Fibroblast of lung (primary cell): ENCODE data around the gene ZNF528. TPM values are rescaled to one million over a fixed set of nuclear protein-coding genes. Genes with fewer than 3 reads are reported as not detected.

Source experiments
- DNase-seq, 2 donors: peaks; one replicate each; pipeline versions ENCODE4 v3.0.0 to v3.0.0-alpha.2; 2010; ENCODE audit warnings: low read depth in 2 of 2
- H2AFZ ChIP-seq: 2 replicates; pipeline ENCODE4 v1.5.1; 2012; ENCODE audit warnings: low read length, control low read depth, inconsistent platforms
- H3K27ac ChIP-seq: 2 replicates; pipeline ENCODE4 v1.5.1; 2011; ENCODE audit warnings: low read length, control low read depth; ENCODE audit not compliant: insufficient read depth
- H3K27me3 ChIP-seq: 2 replicates; pipeline ENCODE4 v1.5.1; 2011; ENCODE audit warnings: mild to moderate bottlenecking, low read length; ENCODE audit not compliant: control insufficient read depth, insufficient read depth
- H3K36me3 ChIP-seq: 2 replicates; pipeline ENCODE4 v1.5.1; 2011; ENCODE audit warnings: low read length; ENCODE audit not compliant: control insufficient read depth, insufficient read depth
- H3K4me1 ChIP-seq: 2 replicates; pipeline ENCODE4 v1.5.1; 2011; ENCODE audit warnings: low read length; ENCODE audit not compliant: control insufficient read depth, insufficient read depth; ENCODE audit errors: extremely low read depth
- H3K4me2 ChIP-seq: 2 replicates; pipeline ENCODE4 v1.5.1; 2011; ENCODE audit warnings: low read length, control low read depth; ENCODE audit not compliant: insufficient read depth; ENCODE audit errors: extremely low read depth
- H3K4me3 ChIP-seq, 4 experiments: fragments of 200-600 bp in 1 of 4; sonication (generic) in 1 of 4; replicated peaks in 1 of 4; 2 replicates each; pipeline ENCODE4 v1.5.1; 2011 to 2016; ENCODE audit warnings: low read length in 4 of 4, low read depth in 3 of 4, mild to moderate bottlenecking in 3 of 4, control low read depth in 2 of 4, inconsistent platforms in 1 of 4, mixed read lengths in 1 of 4; ENCODE audit not compliant: insufficient read depth in 1 of 4; ENCODE audit errors: control extremely low read depth in 1 of 4
- H3K79me2 ChIP-seq: 2 replicates; pipeline ENCODE4 v1.5.1; 2012; ENCODE audit warnings: mild to moderate bottlenecking, low read length, inconsistent platforms; ENCODE audit not compliant: control insufficient read depth, insufficient read depth
- H3K9ac ChIP-seq: 2 replicates; pipeline ENCODE4 v1.5.1; 2011; ENCODE audit warnings: mild to moderate bottlenecking, low read length, control low read depth; ENCODE audit not compliant: insufficient read depth
- H3K9me3 ChIP-seq: 2 replicates; pipeline ENCODE4 v1.5.1; 2012; ENCODE audit warnings: low read depth, low read length; ENCODE audit not compliant: control insufficient read depth, insufficient read depth
- H4K20me1 ChIP-seq: 2 replicates; pipeline ENCODE4 v1.5.1; 2011; ENCODE audit warnings: low read length; ENCODE audit not compliant: control insufficient read depth, insufficient read depth; ENCODE audit errors: extremely low read depth
- EZH2 ChIP-seq: IDR thresholded peaks from 2 replicates; pipeline ENCODE4 v1.5.1; 2012; ENCODE audit warnings: low read length, control low read depth, mild to moderate bottlenecking; ENCODE audit errors: missing control alignments
- polyA plus RNA-seq, 2 donors: library from polyadenylated mRNA; depleted of rRNA in 1 of 2; stranded (reverse) in 1 of 2; unstranded in 1 of 2; fragments of >200 nt; gene quantifications; 2 replicates each; pipeline ENCODE4 v1.2.1, GENCODE V29; 2011 to 2012; ENCODE audit warnings: missing spikeins in 1 of 2
- total RNA-seq: library from RNA; depleted of rRNA; stranded (reverse); fragments of >200 nt; gene quantifications from 2 replicates; pipeline ENCODE4 v1.2.1, GENCODE V29; 2014
- TF ChIP-seq, protein P1 (sequence below), 2 donors: IDR thresholded peaks in 1 of 2; conservative IDR thresholded peaks in 1 of 2; 1 replicate in 1 of 2; 2 replicates in 1 of 2; pipeline ENCODE4 v1.5.1; 2011 to 2012; ENCODE audit warnings: low read length in 2 of 2, control low read depth in 1 of 2, inconsistent platforms in 1 of 2, low read depth in 1 of 2, mild to moderate bottlenecking in 1 of 2

ZNF528 gene
- total and polyA plus RNA-seq, 2 donors (not counting 1 experiment from before 2014, with no cell fraction given), result 22.9 to 32.2 TPM

DNA sequence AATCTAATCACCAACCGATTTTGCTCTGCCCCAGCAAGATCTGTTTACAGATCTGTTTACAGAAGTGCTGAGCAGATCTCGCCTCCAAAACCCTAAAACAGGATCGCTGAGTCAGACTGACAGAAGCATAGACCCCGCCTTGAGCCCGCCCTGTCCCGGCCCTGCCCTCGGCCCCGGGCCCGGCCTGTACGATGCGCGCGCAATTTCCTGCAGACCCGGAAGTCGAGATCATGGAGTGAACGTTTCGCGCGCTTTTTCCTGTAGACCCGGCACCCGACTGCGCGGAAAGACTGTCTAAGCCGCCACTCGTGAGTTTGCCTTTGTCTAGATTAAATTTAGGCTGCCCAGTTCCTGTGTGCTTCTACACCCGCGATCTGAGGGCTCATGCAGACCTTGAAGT lies 31.3 kb downstream of the ZNF528 start, which contains the start of gene ZNF534:
Gene ZNF534 (plus strand): TSS at position 212 of the 400 bp plus-strand sequence. CDS start 2,327 bp downstream, outside the sequence.
- no peaks in the 10 kb centered on the region for H4K20me1 ChIP-seq
- H3K79me2 ChIP-seq, result no peaks in the 10 kb centered on the region
- no peak within 1 kb of the TSS for H3K27ac ChIP-seq
- DNase-seq, result no peak
- no peaks in the 10 kb centered on the region for H3K9me3 ChIP-seq
- no peak within 1 kb of the TSS for H2AFZ ChIP-seq
- no peaks in the 10 kb centered on the region for H3K4me1 ChIP-seq
- no peaks in the 10 kb centered on the region for H3K36me3 ChIP-seq
- TF ChIP-seq, protein P1, sequence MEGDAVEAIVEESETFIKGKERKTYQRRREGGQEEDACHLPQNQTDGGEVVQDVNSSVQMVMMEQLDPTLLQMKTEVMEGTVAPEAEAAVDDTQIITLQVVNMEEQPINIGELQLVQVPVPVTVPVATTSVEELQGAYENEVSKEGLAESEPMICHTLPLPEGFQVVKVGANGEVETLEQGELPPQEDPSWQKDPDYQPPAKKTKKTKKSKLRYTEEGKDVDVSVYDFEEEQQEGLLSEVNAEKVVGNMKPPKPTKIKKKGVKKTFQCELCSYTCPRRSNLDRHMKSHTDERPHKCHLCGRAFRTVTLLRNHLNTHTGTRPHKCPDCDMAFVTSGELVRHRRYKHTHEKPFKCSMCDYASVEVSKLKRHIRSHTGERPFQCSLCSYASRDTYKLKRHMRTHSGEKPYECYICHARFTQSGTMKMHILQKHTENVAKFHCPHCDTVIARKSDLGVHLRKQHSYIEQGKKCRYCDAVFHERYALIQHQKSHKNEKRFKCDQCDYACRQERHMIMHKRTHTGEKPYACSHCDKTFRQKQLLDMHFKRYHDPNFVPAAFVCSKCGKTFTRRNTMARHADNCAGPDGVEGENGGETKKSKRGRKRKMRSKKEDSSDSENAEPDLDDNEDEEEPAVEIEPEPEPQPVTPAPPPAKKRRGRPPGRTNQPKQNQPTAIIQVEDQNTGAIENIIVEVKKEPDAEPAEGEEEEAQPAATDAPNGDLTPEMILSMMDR (conservative IDR thresholded peaks at IDR 0.05 in 1 of 2, IDR thresholded peaks at IDR 0.05 in 1 of 2; ENCODE audit: low read depth in 1 of 2, low read length in 2 of 2), result no peak
- H3K9ac ChIP-seq, result no peak within 1 kb of the TSS
- H3K4me3 ChIP-seq, result no peak within 1 kb of the TSS
- no peaks in the 10 kb centered on the region for H3K27me3 ChIP-seq
- no peak within 1 kb of the TSS for H3K4me2 ChIP-seq

DNA sequence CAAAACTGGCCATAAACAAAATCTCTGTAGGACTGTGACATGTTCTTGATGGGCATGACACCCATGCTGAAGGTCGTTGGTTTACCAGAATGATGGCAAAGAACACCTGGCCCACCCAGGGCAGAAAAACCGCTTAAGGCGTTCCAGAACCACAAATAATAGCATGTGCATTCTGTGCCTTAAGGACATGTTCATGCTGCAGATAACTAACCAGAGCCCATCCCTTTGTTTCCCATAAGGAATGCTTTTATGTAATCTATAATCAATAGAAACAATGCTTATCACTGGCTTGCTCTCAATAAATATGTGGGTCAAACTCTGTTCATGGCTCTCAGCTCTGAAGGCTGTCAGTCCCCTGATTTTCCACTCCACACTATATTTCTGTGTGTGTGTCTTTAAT lies 44.5 kb downstream of the ZNF528 start:
- Histone ChIP-seq H3K36me3 (no peaks in the 10 kb centered on the region), H3K9ac (no peak overlapping the region), H3K4me2 (no peak overlapping the region), H3K9me3 (no peaks in the 10 kb centered on the region), H3K79me2 (no peaks in the 10 kb centered on the region), H2AFZ (no peak overlapping the region), H4K20me1 (no peaks in the 10 kb centered on the region), H3K4me1 (no peaks in the 10 kb centered on the region), H3K27me3 (no peaks in the 10 kb centered on the region), H3K4me3 (no peak overlapping the region), H3K27ac (no peak overlapping the region)
- DNase-seq, result no peak
- TF ChIP-seq EZH2, result no peak
- TF ChIP-seq, protein P1 (conservative IDR thresholded peaks at IDR 0.05 in 1 of 2, IDR thresholded peaks at IDR 0.05 in 1 of 2; ENCODE audit: low read depth in 1 of 2, low read length in 2 of 2), result no peak

DNA sequence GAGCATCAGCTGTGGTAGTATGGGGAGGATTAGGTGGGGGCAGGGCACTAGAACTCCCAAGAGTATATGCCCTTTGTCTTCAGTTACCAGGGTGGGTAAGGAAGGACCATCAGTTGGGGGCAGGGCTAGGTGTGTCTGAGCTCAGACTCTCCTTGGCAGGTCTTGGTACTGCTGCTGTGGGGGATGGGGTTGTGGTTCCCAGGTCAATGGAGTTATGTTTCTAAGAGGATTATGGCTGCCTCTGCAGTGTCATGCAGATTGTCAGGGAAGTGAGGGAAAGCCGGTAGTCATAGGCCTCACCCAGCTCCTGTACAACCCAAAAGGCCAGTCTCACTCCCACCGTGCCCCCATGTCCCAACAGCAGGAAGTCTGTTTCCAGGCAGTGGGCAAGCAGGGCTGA lies 46.9 kb downstream of the ZNF528 start:
- Histone ChIP-seq H4K20me1 (no peaks in the 10 kb centered on the region), H3K27me3 (no peaks in the 10 kb centered on the region), H2AFZ (no peak overlapping the region), H3K4me3 (no peak overlapping the region), H3K9ac (no peak overlapping the region), H3K36me3 (no peaks in the 10 kb centered on the region), H3K4me2 (no peak overlapping the region), H3K4me1 (no peaks in the 10 kb centered on the region), H3K79me2 (no peaks in the 10 kb centered on the region), H3K27ac (no peak overlapping the region), H3K9me3 (no peaks in the 10 kb centered on the region)
- TF ChIP-seq EZH2, result no peak
- TF ChIP-seq, protein P1 (conservative IDR thresholded peaks at IDR 0.05 in 1 of 2, IDR thresholded peaks at IDR 0.05 in 1 of 2; ENCODE audit: low read depth in 1 of 2, low read length in 2 of 2), result no peak
- DNase-seq, result no peak
